ENCODE data around the gene TRPC4AP. TPM values are rescaled to one million over a fixed set of nuclear protein-coding genes. Genes with fewer than 3 reads are reported as not detected.
A peak's percentile ranks its signal among the peaks of the same experiment; 100 is the strongest.

TRPC4AP gene
- total RNA-seq, 2 donors from 2014 or later: 32.4 to 39.2 TPM

DNA sequence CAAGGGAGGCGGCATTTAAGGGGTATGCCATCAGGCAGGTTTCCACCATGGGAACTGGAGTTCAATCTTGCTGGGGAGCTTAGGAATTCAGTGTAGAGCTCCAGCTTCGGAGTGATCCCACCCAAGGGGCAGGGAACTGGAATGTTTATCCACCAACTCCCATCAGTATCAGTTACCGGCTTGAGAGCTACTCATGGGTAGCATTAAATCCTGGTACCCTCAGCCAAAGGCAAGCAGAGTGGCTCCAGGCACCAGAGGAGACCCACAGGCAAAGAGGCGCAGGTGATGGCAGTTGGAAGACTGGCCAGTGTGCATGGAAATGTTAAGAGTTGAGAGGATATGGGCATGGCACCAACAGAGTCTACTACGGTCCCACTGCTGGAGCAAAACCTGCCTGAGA is 40.4 kb upstream of the TRPC4AP start:
- no peak for TF ChIP-seq CTCF (IDR thresholded peaks at IDR 0.05)
- Histone ChIP-seq H3K27me3 (no peaks in the 10 kb centered on the region), H3K4me3 (no peak overlapping the region), H3K27ac (no peak overlapping the region), H3K36me3 (peaks cover 36% of the 10 kb centered on the region), H3K4me1 (peaks cover 0 to 32% of the 10 kb centered on the region in 2 donors), H3K9me3 (no peaks in the 10 kb centered on the region)
- DNase-seq (ENCODE audit: low spot score): no peak

DNA sequence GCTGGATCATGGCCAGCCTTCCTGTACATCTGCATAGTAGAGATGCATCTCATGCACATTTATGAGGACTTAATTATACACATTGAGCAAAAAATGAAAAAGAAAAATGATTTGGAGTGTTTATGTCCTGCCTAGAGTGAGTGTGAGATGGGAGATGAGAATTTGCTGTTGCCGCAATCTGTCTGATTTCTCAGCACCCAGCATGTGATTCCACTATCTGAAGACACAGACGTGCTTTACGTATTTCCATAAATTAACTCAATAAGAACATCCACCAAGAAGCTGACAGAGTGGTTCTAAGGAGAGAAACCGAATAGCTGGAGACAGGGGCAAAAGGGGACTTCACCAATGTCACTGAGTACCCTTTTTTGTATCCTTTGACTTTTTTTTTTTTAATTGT is 39.3 kb upstream of the TRPC4AP start:
- H3K27ac ChIP-seq: no peak overlapping the region
- H3K36me3 ChIP-seq: peaks cover 35% of the 10 kb centered on the region
- H3K4me1 ChIP-seq: peaks cover 0 to 32% of the 10 kb centered on the region in 2 donors
- no peak for TF ChIP-seq CTCF (IDR thresholded peaks at IDR 0.05)
- DNase-seq (ENCODE audit: low spot score): no peak
- no peaks in the 10 kb centered on the region for H3K9me3 ChIP-seq
- H3K27me3 ChIP-seq: no peaks in the 10 kb centered on the region
- H3K4me3 ChIP-seq: no peak overlapping the region

DNA sequence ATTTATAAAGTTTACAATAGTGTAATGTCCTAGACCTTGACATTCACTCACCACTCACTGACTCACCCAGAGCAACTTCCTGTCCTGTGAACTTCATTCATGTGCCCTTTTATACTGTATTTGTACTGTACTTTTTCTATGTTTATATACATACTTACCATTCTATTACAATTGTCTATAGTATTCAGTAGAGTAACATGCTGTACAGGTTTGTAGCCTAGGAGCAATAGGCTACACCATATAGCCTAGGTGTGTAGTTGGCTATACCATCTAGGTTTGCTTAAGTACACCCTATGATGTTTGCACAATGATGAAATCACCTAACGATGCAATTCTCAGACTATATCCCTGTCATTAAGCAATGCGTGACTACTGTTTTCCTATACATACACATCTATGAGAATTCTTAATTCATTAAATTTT is 37.1 kb upstream of the TRPC4AP start:
- TF ChIP-seq CTCF (IDR thresholded peaks at IDR 0.05): no peak
- H3K27ac ChIP-seq: no peak overlapping the region
- no peak for DNase-seq (ENCODE audit: low spot score)
- no peak overlapping the region for H3K4me3 ChIP-seq
- no peaks in the 10 kb centered on the region for H3K27me3 ChIP-seq
- peaks cover 0 to 9% of the 10 kb centered on the region in 2 donors for H3K4me1 ChIP-seq
- H3K9me3 ChIP-seq: no peaks in the 10 kb centered on the region
- peaks cover 51% of the 10 kb centered on the region for H3K36me3 ChIP-seq

DNA sequence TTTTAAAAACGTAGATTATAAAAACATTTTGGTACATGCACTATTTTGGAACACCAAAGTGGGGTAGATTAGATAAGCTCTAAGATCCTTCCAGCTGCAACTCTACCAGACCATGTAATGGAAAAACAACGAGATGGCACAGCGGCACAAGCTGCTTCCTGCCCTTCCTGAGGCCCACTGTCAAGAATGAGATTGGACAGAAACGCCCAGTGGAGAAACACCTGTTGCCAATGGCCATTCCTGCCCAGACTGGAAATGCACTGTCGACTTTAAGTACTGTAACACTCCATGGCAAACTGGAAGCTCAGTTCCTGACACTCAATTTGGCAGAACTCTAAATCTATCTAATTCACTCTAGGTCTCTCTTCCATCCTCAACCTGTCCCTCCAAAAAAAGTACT is 33.1 kb upstream of the TRPC4AP start:
- Histone ChIP-seq H3K27ac (no peak overlapping the region), H3K27me3 (no peaks in the 10 kb centered on the region), H3K9me3 (no peaks in the 10 kb centered on the region), H3K4me1 (peaks cover 0 to 8% of the 10 kb centered on the region in 2 donors), H3K36me3 (peaks cover 61% of the 10 kb centered on the region), H3K4me3 (no peak overlapping the region)
- no peak for TF ChIP-seq CTCF (IDR thresholded peaks at IDR 0.05)
- DNase-seq (ENCODE audit: low spot score): no peak

- H3K27ac ChIP-seq: no peak overlapping the region
- H3K4me3 ChIP-seq: no peak overlapping the region
- no peaks in the 10 kb centered on the region for H3K9me3 ChIP-seq
- TF ChIP-seq CTCF (IDR thresholded peaks at IDR 0.05): no peak
- peaks cover 0 to 10% of the 10 kb centered on the region in 2 donors for H3K4me1 ChIP-seq
- DNase-seq (ENCODE audit: low spot score): no peak
- peaks cover 74% of the 10 kb centered on the region for H3K36me3 ChIP-seq
- H3K27me3 ChIP-seq: no peaks in the 10 kb centered on the region
Measured at GRCh38 chr20:35122756-35123405, 30.3 kb upstream of the TRPC4AP start.

GRCh38 chr20:35121186-35121585 is 28.6 kb upstream of the TRPC4AP start:
- TF ChIP-seq CTCF (IDR thresholded peaks at IDR 0.05): no peak
- Histone ChIP-seq H3K36me3 (peaks cover 71% of the 10 kb centered on the region), H3K27ac (peak overlapping the region in 1 of 2 donors; percentile 49), H3K4me1 (peaks cover 0 to 10% of the 10 kb centered on the region in 2 donors), H3K9me3 (no peaks in the 10 kb centered on the region), H3K27me3 (no peaks in the 10 kb centered on the region), H3K4me3 (no peak overlapping the region)
- no peak for DNase-seq (ENCODE audit: low spot score)
